GM10266 (cell line): ENCODE results near the gene CYP3A4.
"Not testable (repeated sequence)": the region's sequence is repeated elsewhere in the genome, so short reads cannot be mapped to it uniquely, and the experiment has no call there.

Source experiments
- DNase-seq: peaks from one replicate; pipeline ENCODE4 v3.0.0; 2012; ENCODE audit errors: extremely low spot score
- TF ChIP-seq, protein P1 (sequence below): IDR thresholded peaks from 2 replicates; pipeline ENCODE4 v1.5.1; 2012; ENCODE audit warnings: mild to moderate bottlenecking, low read depth; ENCODE audit not compliant: control insufficient read depth, insufficient read depth; ENCODE audit errors: missing control alignments

The CYP3A4 gene

GRCh38 chr7:99791667-99792369 is 7.8 kb upstream of the CYP3A4 start:
- TF ChIP-seq, protein P1, sequence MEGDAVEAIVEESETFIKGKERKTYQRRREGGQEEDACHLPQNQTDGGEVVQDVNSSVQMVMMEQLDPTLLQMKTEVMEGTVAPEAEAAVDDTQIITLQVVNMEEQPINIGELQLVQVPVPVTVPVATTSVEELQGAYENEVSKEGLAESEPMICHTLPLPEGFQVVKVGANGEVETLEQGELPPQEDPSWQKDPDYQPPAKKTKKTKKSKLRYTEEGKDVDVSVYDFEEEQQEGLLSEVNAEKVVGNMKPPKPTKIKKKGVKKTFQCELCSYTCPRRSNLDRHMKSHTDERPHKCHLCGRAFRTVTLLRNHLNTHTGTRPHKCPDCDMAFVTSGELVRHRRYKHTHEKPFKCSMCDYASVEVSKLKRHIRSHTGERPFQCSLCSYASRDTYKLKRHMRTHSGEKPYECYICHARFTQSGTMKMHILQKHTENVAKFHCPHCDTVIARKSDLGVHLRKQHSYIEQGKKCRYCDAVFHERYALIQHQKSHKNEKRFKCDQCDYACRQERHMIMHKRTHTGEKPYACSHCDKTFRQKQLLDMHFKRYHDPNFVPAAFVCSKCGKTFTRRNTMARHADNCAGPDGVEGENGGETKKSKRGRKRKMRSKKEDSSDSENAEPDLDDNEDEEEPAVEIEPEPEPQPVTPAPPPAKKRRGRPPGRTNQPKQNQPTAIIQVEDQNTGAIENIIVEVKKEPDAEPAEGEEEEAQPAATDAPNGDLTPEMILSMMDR, result no peak
- no peak for DNase-seq

DNA sequence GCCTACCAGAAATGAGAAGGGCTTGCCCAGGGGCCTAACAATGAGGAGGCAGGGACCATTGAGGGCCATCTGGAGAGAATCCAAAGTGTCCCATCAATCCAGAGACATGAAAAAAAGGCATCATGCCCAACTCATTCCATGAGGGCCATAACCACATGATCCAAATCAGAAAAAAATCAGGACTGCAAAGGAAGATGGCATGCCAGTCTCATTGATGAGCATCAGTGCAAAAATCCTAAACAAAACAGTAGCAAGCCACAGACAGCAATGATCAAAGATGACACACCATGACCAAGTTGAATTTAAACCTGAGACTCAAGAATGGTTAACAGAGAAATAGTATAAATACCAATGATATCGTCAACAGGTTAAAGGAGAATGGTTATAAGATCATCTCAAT is 7.0 kb upstream of the CYP3A4 start:
- TF ChIP-seq, protein P1, result no peak
- DNase-seq, result no peak

DNA sequence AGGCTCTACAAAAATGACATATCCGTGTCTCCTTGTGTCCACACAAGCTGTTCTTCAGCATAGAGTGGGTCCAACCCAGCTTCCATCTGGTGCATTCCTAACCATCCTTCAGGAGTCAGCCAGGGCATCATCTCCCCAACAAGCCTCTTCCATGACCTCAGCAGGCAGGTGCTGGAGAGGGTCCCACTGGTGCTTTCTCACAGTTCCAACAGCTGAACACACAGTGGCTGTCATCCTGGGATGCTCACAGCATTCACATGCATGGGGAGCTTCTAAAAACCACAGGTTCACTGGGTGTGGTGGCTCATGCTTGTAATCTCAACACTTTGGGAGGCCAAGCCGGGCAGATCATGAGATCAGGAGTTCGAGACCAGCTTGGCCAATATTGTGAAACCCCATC is 6.4 kb upstream of the CYP3A4 start:
- no peak for DNase-seq
- TF ChIP-seq, protein P1, result no peak

DNA sequence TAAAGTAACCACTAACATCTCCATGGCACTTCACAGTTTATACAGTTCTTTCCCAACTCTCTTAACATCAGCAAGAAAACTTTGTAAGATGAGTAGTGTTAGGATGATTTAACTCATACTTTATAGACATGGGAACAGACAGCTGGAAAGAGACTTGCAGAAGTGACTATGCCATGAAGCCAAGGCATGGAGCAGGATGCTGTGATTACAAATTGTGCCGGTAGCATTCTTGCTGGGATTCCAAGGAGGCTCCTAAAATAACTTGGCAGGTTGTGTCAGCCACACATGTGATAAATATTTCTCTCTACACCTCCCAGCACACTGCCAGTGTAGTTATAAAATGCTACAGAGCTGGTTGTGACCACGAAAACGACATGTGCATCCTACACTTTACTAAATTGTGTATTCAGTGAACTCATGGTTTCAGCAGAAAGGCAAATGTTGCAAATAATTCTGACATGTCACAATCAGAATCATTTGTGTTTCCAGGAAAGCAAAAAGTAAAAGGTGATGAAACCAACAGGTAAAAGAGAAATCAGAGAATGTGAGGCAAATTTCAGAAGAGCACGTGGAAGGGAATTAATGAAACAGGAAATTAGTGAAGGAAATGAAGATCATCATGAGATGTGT is 5.6 kb upstream of the CYP3A4 start:
- TF ChIP-seq, protein P1, result no peak
- no peak for DNase-seq

DNA sequence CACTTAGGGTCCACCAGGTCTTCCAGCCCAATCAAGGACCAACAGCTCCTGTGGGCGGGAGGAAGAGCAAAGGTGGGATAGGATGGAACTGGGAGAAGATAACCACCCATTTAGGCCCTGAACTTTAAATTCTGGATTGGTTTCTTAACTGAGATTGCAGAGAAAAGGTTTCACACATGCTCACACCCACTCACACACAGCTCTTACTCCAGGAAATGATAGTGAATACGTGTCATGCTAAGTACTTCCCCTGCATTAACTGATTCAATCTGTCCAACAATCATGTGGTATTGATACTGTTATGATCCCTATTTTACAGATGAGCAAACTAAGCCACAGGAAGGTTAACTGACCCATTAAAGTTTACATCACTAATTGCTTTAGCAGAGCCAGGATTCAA is 4.6 kb upstream of the CYP3A4 start:
- peak; percentile 13 for DNase-seq
- TF ChIP-seq, protein P1, result no peak

DNA sequence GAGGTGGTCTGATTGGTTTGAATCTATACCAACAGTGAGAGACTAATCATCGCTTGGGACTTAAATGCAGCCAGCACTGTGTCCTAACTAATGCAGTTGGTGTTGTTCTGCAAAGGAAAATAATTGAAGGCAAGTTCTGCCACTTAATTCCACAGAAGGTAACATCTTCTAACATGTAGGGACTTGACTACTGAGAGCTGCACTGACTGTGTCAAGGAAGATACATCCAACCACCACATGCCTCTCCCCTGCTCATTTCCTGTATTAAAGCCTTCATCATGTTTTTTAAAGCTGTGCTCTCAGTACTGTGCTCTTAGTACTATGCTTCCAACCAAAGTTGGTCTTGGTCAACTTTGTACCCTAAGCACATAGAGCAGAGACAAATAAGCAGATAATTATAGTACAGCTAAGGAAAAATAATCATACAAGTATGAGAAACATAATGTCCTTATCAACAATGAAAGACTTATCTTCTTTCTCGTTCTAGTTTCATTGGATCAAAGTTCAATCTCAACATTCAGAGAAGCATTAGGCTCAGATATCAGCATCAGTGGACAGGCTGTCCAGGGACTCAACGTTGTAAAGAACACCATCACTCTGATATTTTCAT is 2.8 kb upstream of the CYP3A4 start:
- TF ChIP-seq, protein P1, result no peak
- DNase-seq, result no peak

- DNase-seq, result not testable (repeated sequence)
These were observed 1.7 kb upstream of the CYP3A4 start for GRCh38 chr7:99785654-99786053.
